ENCODE results near the gene E2F6. TPM values are rescaled to one million over a fixed set of nuclear protein-coding genes. Genes with fewer than 3 reads are reported as not detected.

E2F6 gene
- total and polyA plus RNA-seq, 2 of the 13 experiments (the other 11 are each of a cell fraction or from before 2014, with no cell fraction given): 27.3 to 36.0 TPM

DNA sequence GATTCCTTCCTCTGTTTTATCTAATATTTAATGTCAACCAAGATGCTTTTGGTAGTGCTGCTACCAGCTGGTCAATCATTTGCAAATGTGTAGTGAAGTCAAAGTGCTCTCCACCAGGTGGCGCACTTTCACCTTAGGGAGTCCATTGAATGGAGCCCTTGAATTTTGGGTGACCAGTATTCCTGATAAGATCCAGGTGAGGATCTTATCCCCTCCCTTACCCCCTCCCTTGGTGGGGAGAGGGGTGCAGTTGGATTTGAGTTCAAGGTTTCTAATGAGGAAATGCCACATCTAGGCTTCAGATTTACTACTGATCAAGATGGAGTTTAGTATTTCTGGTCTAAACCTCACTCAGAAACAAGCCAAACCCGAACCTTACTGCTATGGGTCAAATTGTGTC lies 12.0 kb upstream of the E2F6 start:
- POLR2A ChIA-PET: interaction anchor here (0.7 to 3.0 kb wide), 6 partner anchors 12 to 106 kb away, joined by 3 to 12 read pairs (median 6); partner anchors contain the start of gene E2F6
- TF ChIP-seq ZBTB7B (CRISPR knock-in tag; IDR thresholded peaks at IDR 0.05): no peak
- TF ChIP-seq ZNF17 (CRISPR knock-in tag; IDR thresholded peaks at IDR 0.05): no peak
- TF ChIP-seq ZNF816 (CRISPR knock-in tag; IDR thresholded peaks at IDR 0.05; ENCODE audit: borderline replicate concordance): no peak
- TF ChIP-seq ZNF768 (CRISPR knock-in tag; IDR thresholded peaks at IDR 0.05): no peak
- TF ChIP-seq, protein P1, sequence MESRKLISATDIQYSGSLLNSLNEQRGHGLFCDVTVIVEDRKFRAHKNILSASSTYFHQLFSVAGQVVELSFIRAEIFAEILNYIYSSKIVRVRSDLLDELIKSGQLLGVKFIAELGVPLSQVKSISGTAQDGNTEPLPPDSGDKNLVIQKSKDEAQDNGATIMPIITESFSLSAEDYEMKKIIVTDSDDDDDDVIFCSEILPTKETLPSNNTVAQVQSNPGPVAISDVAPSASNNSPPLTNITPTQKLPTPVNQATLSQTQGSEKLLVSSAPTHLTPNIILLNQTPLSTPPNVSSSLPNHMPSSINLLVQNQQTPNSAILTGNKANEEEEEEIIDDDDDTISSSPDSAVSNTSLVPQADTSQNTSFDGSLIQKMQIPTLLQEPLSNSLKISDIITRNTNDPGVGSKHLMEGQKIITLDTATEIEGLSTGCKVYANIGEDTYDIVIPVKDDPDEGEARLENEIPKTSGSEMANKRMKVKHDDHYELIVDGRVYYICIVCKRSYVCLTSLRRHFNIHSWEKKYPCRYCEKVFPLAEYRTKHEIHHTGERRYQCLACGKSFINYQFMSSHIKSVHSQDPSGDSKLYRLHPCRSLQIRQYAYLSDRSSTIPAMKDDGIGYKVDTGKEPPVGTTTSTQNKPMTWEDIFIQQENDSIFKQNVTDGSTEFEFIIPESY (CRISPR knock-in tag; IDR thresholded peaks at IDR 0.05): 0 out of 2 replicates have a peak, but pooled peaks have one; percentile 28
- TF ChIP-seq AGO1 (IDR thresholded peaks at IDR 0.05; ENCODE audit: low read depth, low read length, poor library complexity, severe bottlenecking): no peak
- no peak for TF ChIP-seq SMARCE1 (IDR thresholded peaks at IDR 0.05; ENCODE audit: borderline replicate concordance)
- no peak for TF ChIP-seq POGZ (CRISPR knock-in tag; IDR thresholded peaks at IDR 0.05)
- no peak for TF ChIP-seq TRIM22 (IDR thresholded peaks at IDR 0.05)
- TF ChIP-seq ZNF83 (CRISPR knock-in tag; IDR thresholded peaks at IDR 0.05; ENCODE audit: borderline replicate concordance): no peak
- no peak for TF ChIP-seq ZNF263 (CRISPR knock-in tag; IDR thresholded peaks at IDR 0.05)
- no peak for TF ChIP-seq ZNF276 (CRISPR knock-in tag; IDR thresholded peaks at IDR 0.05; ENCODE audit: low read depth)
- no peak for TF ChIP-seq SRSF1 (optimal IDR thresholded peaks at IDR 0.05; ENCODE audit: low read depth, low read length)
- TF ChIP-seq, protein P2, sequence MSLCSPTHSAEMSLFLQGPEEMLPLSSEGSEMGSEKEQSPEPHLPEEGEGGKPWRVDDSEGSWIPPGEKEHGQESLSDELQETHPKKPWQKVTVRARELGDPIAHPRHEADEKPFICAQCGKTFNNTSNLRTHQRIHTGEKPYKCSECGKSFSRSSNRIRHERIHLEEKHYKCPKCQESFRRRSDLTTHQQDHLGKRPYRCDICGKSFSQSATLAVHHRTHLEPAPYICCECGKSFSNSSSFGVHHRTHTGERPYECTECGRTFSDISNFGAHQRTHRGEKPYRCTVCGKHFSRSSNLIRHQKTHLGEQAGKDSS (CRISPR knock-in tag; IDR thresholded peaks at IDR 0.05; ENCODE audit: borderline replicate concordance, low read depth): no peak
- TF ChIP-seq MTA1 (CRISPR knock-in tag; IDR thresholded peaks at IDR 0.05; ENCODE audit: borderline replicate concordance): no peak
- TF ChIP-seq PHB2 (IDR thresholded peaks at IDR 0.05; ENCODE audit: partially characterized antibody): no peak
- TF ChIP-seq PHF8 (CRISPR knock-in tag; IDR thresholded peaks at IDR 0.05): no peak
- TF ChIP-seq RAD21 (CRISPR knock-in tag; IDR thresholded peaks at IDR 0.05): peak; percentile 97
- TF ChIP-seq ZNF7 (CRISPR knock-in tag; IDR thresholded peaks at IDR 0.05): no peak

More for the DNA sequence above, 12.0 kb upstream of the E2F6 start:
- no TSS peak for BruUV-seq (replicated peaks)
- CTCF ChIA-PET (ENCODE audit: low intra/inter-chr PET ratio, low total read pairs): interaction anchor here (2.1 to 4.7 kb wide), 2 partner anchors 65 to 106 kb away, joined by 12 to 193 read pairs; no protein-coding TSS in a partner anchor
- Histone ChIP-seq H2AFZ (ENCODE audit: low read length) (no peak overlapping the region), H3K27ac (ENCODE audit: extremely low read length, insufficient read depth, low read length) (no peak overlapping the region), H3K79me2 (ENCODE audit: insufficient read depth, low read length) (peaks cover under 1% of the 10 kb centered on the region), H3K4me1 (ENCODE audit: insufficient read depth, low read length) (peaks cover 52% of the 10 kb centered on the region), H3K9ac (ENCODE audit: insufficient read depth, low read depth, low read length) (no peak overlapping the region), H4K20me1 (ENCODE audit: insufficient read depth, low read length) (no peaks in the 10 kb centered on the region), H3K4me3 (replicated peaks in 1 of 3; ENCODE audit: insufficient read depth in 1 of 3, low read depth in 2 of 3, low read length in 3 of 3) (no peak overlapping the region), H3K27me3 (ENCODE audit: control insufficient read depth in 1 of 2, insufficient read depth in 2 of 2, low read length in 2 of 2) (no peaks in the 10 kb centered on the region), H3K4me2 (ENCODE audit: low read depth, low read length) (no peak overlapping the region), H3K9me3 (ENCODE audit: low read length) (no peaks in the 10 kb centered on the region), H3K36me3 (replicated peaks in 1 of 2; ENCODE audit: control insufficient read depth in 1 of 2, insufficient read depth in 2 of 2, low read length in 2 of 2) (no peaks in the 10 kb centered on the region)
- FAIRE-seq: peak; percentile 94
- intact Hi-C loops (cut with micrococcal nuclease; ENCODE audit: unreplicated experiment): loop anchor here (1.0 to 2.0 kb wide), 3 partner anchors 61 to 106 kb away; no protein-coding TSS in a partner anchor
- peak; percentile 66 for ATAC-seq
- in situ Hi-C loops (cut with HindIII; ENCODE audit: extremely low pct_ligation_motif_present, low pct_unique_long_range_greater_than_20kb): loop anchor here (5.0 kb wide), 1 partner anchor 104 kb away; no protein-coding TSS in a partner anchor
- DNase-seq (ENCODE audit: low spot score): peak; percentile 90
- WGBS (ENCODE audit: low lambda C conversion rate): 38% methylated on average over 2 of the region's 2 CpGs

All from HepG2 (cell line).